Endothelial cell of umbilical vein (primary cell): Measurements from ENCODE around the gene ZNF311.

Source experiments
- CTCF ChIP-seq, 2 donors: IDR thresholded peaks; 1 replicate in 1 of 2; 2 replicates in 1 of 2; pipeline ENCODE4 v1.5.1; 2011; ENCODE audit warnings: low read length in 2 of 2, mild to moderate bottlenecking in 2 of 2, moderate library complexity in 2 of 2, control low read depth in 1 of 2, inconsistent platforms in 1 of 2, low read depth in 1 of 2; ENCODE audit not compliant: insufficient read depth in 1 of 2; ENCODE audit errors: extremely low read depth in 1 of 2
- EZH2 ChIP-seq: IDR thresholded peaks from 2 replicates; pipeline ENCODE4 v1.6.1; 2012; ENCODE audit warnings: borderline replicate concordance, low read depth, mild to moderate bottlenecking, moderate library complexity, low read length, inconsistent platforms; ENCODE audit not compliant: severe bottlenecking
- FOS ChIP-seq: IDR thresholded peaks from 2 replicates; pipeline ENCODE4 v1.6.1; 2011; ENCODE audit warnings: mild to moderate bottlenecking, low read length, moderate library complexity, borderline replicate concordance; ENCODE audit not compliant: insufficient read depth
- JUN ChIP-seq: IDR thresholded peaks from 2 replicates; pipeline ENCODE4 v1.6.1; 2011; ENCODE audit warnings: borderline replicate concordance, low read depth; ENCODE audit not compliant: insufficient read length, insufficient read depth
- POLR2A ChIP-seq: IDR thresholded peaks from 2 replicates; pipeline ENCODE4 v1.6.1; 2012; ENCODE audit warnings: low read depth, mild to moderate bottlenecking, control low read depth, low read length
- POLR2AphosphoS5 ChIP-seq: IDR thresholded peaks from 2 replicates; pipeline ENCODE4 v1.6.1; 2012; ENCODE audit warnings: low read depth, mild to moderate bottlenecking, control low read depth, low read length, moderate library complexity; ENCODE audit not compliant: insufficient read depth
- TF ChIP-seq, protein P1 (sequence below): IDR thresholded peaks from 2 replicates; pipeline ENCODE4 v1.6.1; 2011; ENCODE audit not compliant: insufficient read depth, insufficient read length

DNA sequence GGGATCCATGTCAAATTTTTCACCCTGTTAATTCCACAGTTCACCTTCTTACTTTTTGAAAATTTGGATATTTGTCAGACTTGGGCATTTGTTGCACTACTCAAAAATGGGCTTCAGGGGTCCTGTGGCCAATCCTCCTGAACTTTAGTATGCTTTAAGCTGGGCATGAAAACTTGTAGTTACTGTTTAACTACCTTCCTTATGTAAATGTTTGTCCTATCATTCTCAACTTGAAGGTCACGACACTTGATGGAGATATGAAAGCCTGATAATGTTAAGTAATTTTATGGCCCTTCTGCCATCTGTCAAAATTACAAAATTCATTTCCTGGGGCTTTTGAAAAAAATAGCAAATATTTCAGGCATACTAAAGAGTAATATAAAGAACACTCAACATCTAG, 4.2 kb upstream of the ZNF311 start:
- TF ChIP-seq CTCF (IDR thresholded peaks at IDR 0.05; ENCODE audit: extremely low read depth in 1 of 2, insufficient read depth in 1 of 2, low read depth in 1 of 2, low read length in 2 of 2), result no peak
- no peak for TF ChIP-seq POLR2A
- no peak for TF ChIP-seq EZH2
- TF ChIP-seq POLR2AphosphoS5, result no peak
- TF ChIP-seq, protein P1, sequence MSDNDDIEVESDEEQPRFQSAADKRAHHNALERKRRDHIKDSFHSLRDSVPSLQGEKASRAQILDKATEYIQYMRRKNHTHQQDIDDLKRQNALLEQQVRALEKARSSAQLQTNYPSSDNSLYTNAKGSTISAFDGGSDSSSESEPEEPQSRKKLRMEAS, result no peak
- TF ChIP-seq JUN, result no peak
- TF ChIP-seq FOS, result no peak
